IMR-90 (cell line): ENCODE data around the gene TTC23. TPM values are rescaled to one million over a fixed set of nuclear protein-coding genes. Genes with fewer than 3 reads are reported as not detected.
A peak's percentile ranks its signal among the peaks of the same experiment; 100 is the strongest.

Source experiments
- ATAC-seq: fragments of 200-7000 bp; cut with Tn5 transposase; 2 replicates; pipeline ENCODE4 v1.9.1; 2020; ENCODE audit warnings: low read depth, mild to moderate bottlenecking, moderate library complexity
- Bru-seq: library from RNA; stranded (reverse); fragments of 400-500 nt; gene quantifications from one replicate; lab custom pipeline; 2021; lab: Mats Ljungman, UMichigan
- BruChase-seq, 2 experiments: library from RNA; stranded (reverse); fragments of 400-500 nt; gene quantifications; one replicate each; lab custom pipeline; 2021; lab: Mats Ljungman, UMichigan
- BruUV-seq: library from RNA; stranded (reverse); fragments of 400-500 nt; replicated peaks from 2 replicates; lab custom pipeline; 2021; lab: Mats Ljungman, UMichigan
- CTCF ChIA-PET: fragments of 300-600 bp; formaldehyde crosslinking; extraction: SDS; loops from one replicate; lab custom pipeline; 2021; ENCODE audit warnings: antibody characterized with exemption; lab: Yijun Ruan, JAX
- POLR2A ChIA-PET: fragments of 300-600 bp; sonication (Branson Sonifier 250); formaldehyde crosslinking; loops from one replicate; lab custom pipeline; 2022; ENCODE audit warnings: antibody characterized with exemption; ENCODE audit not compliant: unreplicated experiment; lab: Charles Lee
- DNase-seq: peaks from one replicate; pipeline ENCODE4 v3.0.0; 2013
- H2AFZ ChIP-seq: replicated peaks from 2 replicates; pipeline ENCODE3; 2013; ENCODE audit warnings: low read length, mild to moderate bottlenecking; ENCODE audit not compliant: poor library complexity
- H2AK5ac ChIP-seq: 2 replicates; pipeline ENCODE4 v1.6.1; 2013; ENCODE audit warnings: low read depth, low read length, inconsistent platforms
- H2AK9ac ChIP-seq: replicated peaks from 2 replicates; pipeline ENCODE3; 2013; ENCODE audit warnings: mild to moderate bottlenecking, low read depth, low read length, moderate library complexity; ENCODE audit not compliant: poor library complexity
- H2BK120ac ChIP-seq: 2 replicates; pipeline ENCODE4 v1.6.1; 2013; ENCODE audit warnings: low read depth, low read length, inconsistent platforms
- H2BK15ac ChIP-seq: 3 replicates; pipeline ENCODE4 v1.6.1; 2013; ENCODE audit warnings: low read depth, low read length, inconsistent platforms
- H2BK20ac ChIP-seq: 2 replicates; pipeline ENCODE4 v1.6.1; 2013; ENCODE audit warnings: low read depth, mild to moderate bottlenecking, inconsistent platforms, low read length, moderate library complexity
- H2BK5ac ChIP-seq: 2 replicates; pipeline ENCODE4 v1.6.1; 2013; ENCODE audit warnings: mild to moderate bottlenecking, low read depth, low read length, inconsistent platforms; ENCODE audit not compliant: poor library complexity, severe bottlenecking
- H3K14ac ChIP-seq: replicated peaks from 2 replicates; pipeline ENCODE4 v1.6.1; 2013; ENCODE audit warnings: low read depth, low read length, inconsistent platforms
- H3K18ac ChIP-seq: 2 replicates; pipeline ENCODE4 v1.6.1; 2013; ENCODE audit warnings: low read depth, low read length, control low read depth
- H3K23ac ChIP-seq: 2 replicates; pipeline ENCODE4 v1.6.1; 2013; ENCODE audit warnings: low read depth, low read length, inconsistent platforms
- H3K27ac ChIP-seq: 2 replicates; pipeline ENCODE4 v1.5.1; 2013; ENCODE audit warnings: mild to moderate bottlenecking, control low read depth, low read length; ENCODE audit not compliant: insufficient read depth
- H3K27me3 ChIP-seq: 2 replicates; pipeline ENCODE4 v1.6.1; 2013; ENCODE audit warnings: low read length; ENCODE audit not compliant: control insufficient read depth, insufficient read depth
- H3K36me3 ChIP-seq: 2 replicates; pipeline ENCODE4 v1.6.1; 2013; ENCODE audit warnings: low read length, mixed read lengths; ENCODE audit not compliant: control insufficient read depth, insufficient read depth
- H3K4ac ChIP-seq: 2 replicates; pipeline ENCODE4 v1.6.1; 2013; ENCODE audit warnings: low read depth, low read length, inconsistent platforms
- H3K4me1 ChIP-seq: 2 replicates; pipeline ENCODE4 v1.6.1; 2013; ENCODE audit warnings: low read length, mixed read lengths; ENCODE audit not compliant: control insufficient read depth, insufficient read depth
- H3K4me2 ChIP-seq: 2 replicates; pipeline ENCODE4 v1.6.1; 2013; ENCODE audit warnings: low read depth, mild to moderate bottlenecking, control low read depth, low read length, moderate library complexity
- H3K4me3 ChIP-seq: 2 replicates; pipeline ENCODE4 v1.5.1; 2013; ENCODE audit warnings: low read depth, mild to moderate bottlenecking, control low read depth, low read length, moderate library complexity; ENCODE audit not compliant: insufficient read depth
- H3K56ac ChIP-seq: 2 replicates; pipeline ENCODE4 v1.6.1; 2013; ENCODE audit warnings: low read length, inconsistent platforms; ENCODE audit not compliant: insufficient read depth; ENCODE audit errors: extremely low read depth
- H3K79me1 ChIP-seq, 2 experiments: 2 replicates each; pipeline ENCODE4 v1.6.1; 2013; ENCODE audit warnings: low read length in 2 of 2, inconsistent platforms in 1 of 2, low read depth in 1 of 2
- H3K9ac ChIP-seq: 2 replicates; pipeline ENCODE4 v1.6.1; 2013; ENCODE audit warnings: low read depth, low read length, control low read depth
- H3K9me1 ChIP-seq: 2 replicates; pipeline ENCODE4 v1.6.1; 2013; ENCODE audit warnings: low read length, inconsistent platforms; ENCODE audit not compliant: insufficient read depth
- H3K9me3 ChIP-seq: 2 replicates; pipeline ENCODE4 v1.6.1; 2013; ENCODE audit warnings: low read length; ENCODE audit not compliant: control insufficient read depth, insufficient read depth
- H4K20me1 ChIP-seq: 2 replicates; pipeline ENCODE4 v1.6.1; 2013; ENCODE audit warnings: low read length, inconsistent platforms; ENCODE audit not compliant: insufficient read depth
- H4K5ac ChIP-seq: 2 replicates; pipeline ENCODE4 v1.6.1; 2013; ENCODE audit warnings: mild to moderate bottlenecking, low read depth, low read length, control low read depth
- H4K8ac ChIP-seq, 2 experiments: 2 replicates each; pipeline ENCODE4 v1.6.1; 2013; ENCODE audit warnings: low read depth in 2 of 2, low read length in 2 of 2, control low read depth in 1 of 2, inconsistent platforms in 1 of 2
- H4K91ac ChIP-seq: 2 replicates; pipeline ENCODE4 v1.6.1; 2013; ENCODE audit warnings: low read depth, low read length, inconsistent platforms; ENCODE audit not compliant: insufficient read depth
- RAD21 ChIP-seq: IDR thresholded peaks from 2 replicates; pipeline ENCODE4 v1.6.1; 2012; ENCODE audit warnings: low read length, improper control_type of control experiment
- WGBS, 2 experiments: methylation state at CpG; one replicate each; pipeline versions ENCODE4 v1.1.5 to v1.1.7; 2013; ENCODE audit warnings: missing lambda C conversion rate in 2 of 2; ENCODE audit not compliant: insufficient read length in 1 of 2; ENCODE audit errors: extremely low coverage in 2 of 2; 5-methylcytosine and 5-hydroxymethylcytosine counted together
- dilution Hi-C: fragments of 300-500 bp; cut with HindIII; formaldehyde crosslinking; loops from one replicate; pipeline ENCODE4 v1.14.3; 2018; ENCODE audit warnings: low sequenced_read_pairs; ENCODE audit not compliant: unreplicated experiment
- in situ Hi-C: fragments of 300-500 bp; cut with MboI; formaldehyde crosslinking; loops from 3 replicates; pipeline ENCODE4 v1.14.3; 2019; ENCODE audit warnings: low sequenced_read_pairs, inconsistent platforms, mixed read lengths
- intact Hi-C: fragments of 100-400 bp; cut with micrococcal nuclease; formaldehyde crosslinking; loops from 2 replicates; pipeline ENCODE4 v1.10.0; 2022
- long read RNA-seq: library from polyadenylated mRNA; unstranded; transcript quantifications from one replicate; pipeline ENCODE4 v2.0.0, GENCODE V29; 2021; ENCODE audit not compliant: unreplicated experiment
- polyA plus RNA-seq, 3 experiments: library from polyadenylated mRNA; depleted of rRNA; stranded (reverse); fragments of >200 nt; gene quantifications; 2 replicates each; pipeline ENCODE4 v1.2.3, GENCODE V29; 2012; ENCODE audit warnings: low replicate concordance in 1 of 3
- total RNA-seq: library from RNA; depleted of rRNA; stranded (reverse); fragments of >200 nt; gene quantifications from 2 replicates; pipeline ENCODE4 v1.2.3, GENCODE V29; 2012; rRNA removed

TTC23 gene
- total RNA-seq (28.3 and 29.8 TPM in 2 replicates), polyA plus RNA-seq (2012; rRNA removed) (5.2 and 7.8 TPM in 2 replicates), Bru-seq, nascent RNA (percentile 73 among the genes with signal in this experiment), BruChase-seq, experiment 1, labeled RNA remaining after a 6-hour chase (percentile 68 among the genes with signal in this experiment), BruChase-seq, experiment 2, labeled RNA remaining after a 2-hour chase (percentile 66 among the genes with signal in this experiment)
- polyA plus RNA-seq (2012; cell fraction: cytosol; rRNA removed) = 2.1 and 3.0 TPM in 2 replicates
- 6.6 and 9.5 TPM in 2 replicates for polyA plus RNA-seq (2012; cell fraction: nucleus; rRNA removed; ENCODE audit: low replicate concordance)
- long read RNA-seq, partial matches to known transcripts = 0 of 11 reads
- long read RNA-seq, other reads (novel, unspliced or antisense) = 11 of 11 reads

- in situ Hi-C loops = no loop called here
- H2BK15ac ChIP-seq = peak within 1 kb of the TSS; percentile 40; the same call in 1 of the 3 replicates
- intact Hi-C loops = no loop called here
- peaks cover 5% of the 10 kb centered on the region for H3K4me1 ChIP-seq
- H4K20me1 ChIP-seq = no peaks in the 10 kb centered on the region
- H4K5ac ChIP-seq = peak within 1 kb of the TSS; percentile 93
- TF ChIP-seq RAD21 = no peak
- H2BK120ac ChIP-seq = peak within 1 kb of the TSS; percentile 54
- H3K79me1 ChIP-seq = peaks cover 3 to 32% of the 10 kb centered on the region in 2 experiments; a peak in 2 of 4 replicates
- peak within 1 kb of the TSS; percentile 90 for H3K23ac ChIP-seq
- peak within 1 kb of the TSS; percentile 82 for H3K4ac ChIP-seq
- peak within 1 kb of the TSS; percentile 97 for H3K14ac ChIP-seq
- no peaks in the 10 kb centered on the region for H3K36me3 ChIP-seq
- no peak within 1 kb of the TSS for H2AK5ac ChIP-seq
- peak within 1 kb of the TSS; percentile 84 for H2AFZ ChIP-seq
- ChIA-PET CTCF (no interaction called here), POLR2A (interaction anchor here (0.6 kb wide), 1 partner anchor 38 kb away, joined by 3 read pairs; no protein-coding TSS in a partner anchor)
- peak; percentile 89 for DNase-seq
- peak within 1 kb of the TSS; percentile 82 for H4K91ac ChIP-seq
- peak within 1 kb of the TSS; percentile 81 for H3K27ac ChIP-seq
- peak within 1 kb of the TSS; percentile 83 for H3K18ac ChIP-seq
- WGBS, 2 experiments = 0% methylated on average over 3 of the region's 14 CpGs; no CpG with 5 or more reads in 1 of the 2 experiments
- BruUV-seq = TSS peak; percentile 24
- peak within 1 kb of the TSS; percentile 88 to 98 for H4K8ac ChIP-seq
- peak; percentile 53 for ATAC-seq
- peak within 1 kb of the TSS; percentile 97 for H3K4me3 ChIP-seq
- H3K9me3 ChIP-seq = no peaks in the 10 kb centered on the region
- no peak within 1 kb of the TSS for H2BK20ac ChIP-seq
- dilution Hi-C loops = no loop called here
- H3K27me3 ChIP-seq = no peaks in the 10 kb centered on the region
- H2AK9ac ChIP-seq = peak within 1 kb of the TSS; percentile 12
- peak within 1 kb of the TSS; percentile 94 for H3K9ac ChIP-seq
- H3K9me1 ChIP-seq = no peaks in the 10 kb centered on the region
- H2BK5ac ChIP-seq = peak within 1 kb of the TSS; percentile 81
- peak within 1 kb of the TSS; percentile 94 for H3K56ac ChIP-seq
- peak within 1 kb of the TSS; percentile 100 for H3K4me2 ChIP-seq
Observed at GRCh38 chr15:99249270-99249841, at the start of gene TTC23. TSS of gene TTC23 (minus strand) at chr15:99249581. CDS start at chr15:99228712, 20,869 bp downstream.
